ENCODE results near the gene ADORA1.

ADORA1 gene

DNA sequence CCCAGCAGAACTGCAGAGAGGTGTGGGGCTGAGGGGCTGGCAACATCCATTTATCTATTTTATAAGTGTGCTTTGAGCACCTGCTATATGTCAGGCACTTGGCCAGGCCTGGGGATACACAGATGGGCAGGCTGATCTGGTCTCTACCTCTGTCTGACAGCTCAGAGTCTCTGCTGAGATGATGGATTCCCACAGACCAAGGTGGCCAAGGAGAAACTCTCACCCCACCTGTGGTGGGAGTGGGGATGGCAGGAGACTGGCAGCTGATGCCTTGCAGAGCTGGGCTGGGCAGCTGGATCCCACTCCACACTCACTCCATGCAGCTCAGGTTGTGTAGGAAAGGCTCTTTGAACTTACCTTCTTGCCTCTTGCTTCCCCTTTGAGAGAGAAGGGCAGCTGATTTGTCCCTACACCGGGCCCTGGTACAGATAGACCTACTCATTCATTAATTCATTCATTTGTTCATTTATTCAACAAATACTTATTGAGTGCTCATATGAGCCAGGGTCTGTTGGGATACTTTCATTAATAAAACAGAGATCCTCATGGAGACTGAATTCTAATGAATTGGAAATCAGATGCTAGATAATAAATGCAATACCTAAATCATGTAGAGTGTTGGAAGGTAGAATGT lies 9.0 kb downstream of the ADORA1 start:
- TF ChIP-seq Cebpa-rat (IDR thresholded peaks at IDR 0.05): no peak
- H3K4me3 ChIP-seq: no peak overlapping the region
- no peaks in the 10 kb centered on the region for H3K27me3 ChIP-seq
- H3K4me2 ChIP-seq: peak overlapping the region; percentile 81
- peak overlapping the region; percentile 69 for H3K27ac ChIP-seq
- no peaks in the 10 kb centered on the region for H3K36me3 ChIP-seq
- H3K9ac ChIP-seq: peak overlapping the region; percentile 21; the same call in 1 of the 2 replicates
- H3K4me1 ChIP-seq: peaks cover 83% of the 10 kb centered on the region
- H4K20me1 ChIP-seq: no peaks in the 10 kb centered on the region
- H3K9me3 ChIP-seq: no peaks in the 10 kb centered on the region

DNA sequence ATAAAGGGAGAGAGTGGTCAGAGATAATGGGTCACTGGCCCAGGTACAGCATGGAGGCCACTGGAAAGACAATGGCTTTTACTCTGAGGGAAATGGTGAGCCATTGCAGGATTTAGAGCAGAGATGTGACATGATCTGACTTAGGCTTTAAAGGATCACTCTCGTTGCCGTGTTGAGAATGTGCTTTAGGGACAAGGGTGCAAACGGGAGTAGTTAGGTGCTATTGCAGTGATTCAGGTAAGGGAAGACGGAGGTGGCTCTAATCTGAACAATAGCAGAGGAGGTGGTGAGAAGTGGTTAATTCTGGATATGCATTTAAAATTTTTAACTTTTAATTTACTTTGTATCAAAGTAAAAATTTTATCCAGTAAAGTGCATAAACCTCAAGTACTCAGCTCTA lies 9.8 kb downstream of the ADORA1 start:
- no peak overlapping the region for H3K9ac ChIP-seq
- no peak overlapping the region for H3K27ac ChIP-seq
- no peaks in the 10 kb centered on the region for H3K36me3 ChIP-seq
- H3K27me3 ChIP-seq: no peaks in the 10 kb centered on the region
- H3K4me1 ChIP-seq: peaks cover 83% of the 10 kb centered on the region
- no peak for TF ChIP-seq Cebpa-rat (IDR thresholded peaks at IDR 0.05)
- H3K9me3 ChIP-seq: no peaks in the 10 kb centered on the region
- H3K4me2 ChIP-seq: peak overlapping the region; percentile 81
- no peak overlapping the region for H3K4me3 ChIP-seq
- H4K20me1 ChIP-seq: no peaks in the 10 kb centered on the region

DNA sequence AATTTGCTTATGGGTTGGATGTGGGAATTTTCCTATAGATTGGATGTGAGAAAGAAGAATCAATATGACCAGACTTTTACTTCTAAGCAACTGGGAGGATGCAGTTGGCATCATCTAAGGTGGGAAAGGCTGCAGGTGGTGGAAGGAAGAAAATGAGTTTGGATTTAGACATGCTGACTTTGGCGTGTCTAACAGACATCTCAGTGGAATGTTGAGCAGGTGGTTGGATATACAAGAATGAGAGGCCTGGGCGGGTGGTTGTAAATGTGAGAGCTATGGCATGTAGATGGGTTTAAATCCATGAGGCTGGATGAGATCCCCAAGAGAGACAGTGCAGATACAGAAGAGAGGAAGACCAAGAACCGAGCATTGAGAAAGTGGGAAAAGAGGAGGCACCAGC lies 10.5 kb downstream of the ADORA1 start:
- no peaks in the 10 kb centered on the region for H3K36me3 ChIP-seq
- TF ChIP-seq Cebpa-rat (IDR thresholded peaks at IDR 0.05): no peak
- H3K9me3 ChIP-seq: no peaks in the 10 kb centered on the region
- no peak overlapping the region for H3K4me3 ChIP-seq
- H3K27me3 ChIP-seq: no peaks in the 10 kb centered on the region
- H3K4me2 ChIP-seq: no peak overlapping the region
- no peaks in the 10 kb centered on the region for H4K20me1 ChIP-seq
- H3K27ac ChIP-seq: no peak overlapping the region
- peaks cover 83% of the 10 kb centered on the region for H3K4me1 ChIP-seq
- no peak overlapping the region for H3K9ac ChIP-seq

DNA sequence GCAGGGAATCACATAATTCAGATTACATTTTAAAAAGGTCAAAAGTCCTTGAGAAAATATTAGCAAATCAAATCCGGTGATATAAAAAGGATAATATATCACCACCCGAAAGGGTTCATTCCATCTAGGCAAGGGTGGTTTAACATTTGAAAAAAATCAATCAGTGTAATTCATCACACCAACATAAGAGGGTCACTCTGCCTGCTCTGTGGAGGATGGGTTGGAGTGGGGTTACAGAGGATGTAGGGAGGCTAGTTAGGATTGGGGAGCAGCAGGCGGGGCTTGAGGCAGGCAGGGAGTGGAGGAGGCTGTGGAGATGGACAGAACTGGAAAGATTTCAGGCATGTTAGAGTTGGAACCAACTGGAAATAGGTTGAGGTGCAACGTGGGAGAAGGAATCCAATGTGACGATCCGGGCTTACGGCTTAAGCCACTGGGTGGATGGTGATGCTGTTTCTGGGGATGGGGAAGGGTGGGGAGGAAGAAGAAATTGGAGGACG lies 12.5 kb downstream of the ADORA1 start:
- TF ChIP-seq Cebpa-rat (IDR thresholded peaks at IDR 0.05): no peak
- no peak overlapping the region for H3K4me3 ChIP-seq
- peaks cover 83% of the 10 kb centered on the region for H3K4me1 ChIP-seq
- H3K9ac ChIP-seq: no peak overlapping the region
- H3K4me2 ChIP-seq: 0 out of 2 replicates have a peak overlapping the region, but pooled peaks have one; percentile 84
- no peaks in the 10 kb centered on the region for H3K36me3 ChIP-seq
- no peaks in the 10 kb centered on the region for H3K9me3 ChIP-seq
- H3K27ac ChIP-seq: peak overlapping the region; percentile 36; the same call in 1 of the 2 replicates
- no peaks in the 10 kb centered on the region for H4K20me1 ChIP-seq
- no peaks in the 10 kb centered on the region for H3K27me3 ChIP-seq

- TF ChIP-seq Cebpa-rat (IDR thresholded peaks at IDR 0.05): no peak
- Histone ChIP-seq H3K36me3 (no peaks in the 10 kb centered on the region), H3K4me1 (peaks cover 83% of the 10 kb centered on the region), H4K20me1 (no peaks in the 10 kb centered on the region), H3K27ac (peak overlapping the region; percentile 36; the same call in 1 of the 2 replicates), H3K4me3 (no peak overlapping the region), H3K9ac (no peak overlapping the region), H3K27me3 (no peaks in the 10 kb centered on the region), H3K9me3 (no peaks in the 10 kb centered on the region), H3K4me2 (peak overlapping the region; percentile 84)
Observed at GRCh38 chr1:203140743-203141520, 13.4 kb downstream of the ADORA1 start.

GRCh38 chr1:203142124-203142523 lies 14.6 kb downstream of the ADORA1 start:
- no peak for TF ChIP-seq Cebpa-rat (IDR thresholded peaks at IDR 0.05)
- H3K27me3 ChIP-seq: no peaks in the 10 kb centered on the region
- H3K4me1 ChIP-seq: peaks cover 83% of the 10 kb centered on the region
- H3K9me3 ChIP-seq: no peaks in the 10 kb centered on the region
- H3K4me2 ChIP-seq: peak overlapping the region; percentile 84
- H3K4me3 ChIP-seq: no peak overlapping the region
- no peaks in the 10 kb centered on the region for H4K20me1 ChIP-seq
- H3K9ac ChIP-seq: no peak overlapping the region
- H3K36me3 ChIP-seq: no peaks in the 10 kb centered on the region
- peak overlapping the region; percentile 73 for H3K27ac ChIP-seq

DNA sequence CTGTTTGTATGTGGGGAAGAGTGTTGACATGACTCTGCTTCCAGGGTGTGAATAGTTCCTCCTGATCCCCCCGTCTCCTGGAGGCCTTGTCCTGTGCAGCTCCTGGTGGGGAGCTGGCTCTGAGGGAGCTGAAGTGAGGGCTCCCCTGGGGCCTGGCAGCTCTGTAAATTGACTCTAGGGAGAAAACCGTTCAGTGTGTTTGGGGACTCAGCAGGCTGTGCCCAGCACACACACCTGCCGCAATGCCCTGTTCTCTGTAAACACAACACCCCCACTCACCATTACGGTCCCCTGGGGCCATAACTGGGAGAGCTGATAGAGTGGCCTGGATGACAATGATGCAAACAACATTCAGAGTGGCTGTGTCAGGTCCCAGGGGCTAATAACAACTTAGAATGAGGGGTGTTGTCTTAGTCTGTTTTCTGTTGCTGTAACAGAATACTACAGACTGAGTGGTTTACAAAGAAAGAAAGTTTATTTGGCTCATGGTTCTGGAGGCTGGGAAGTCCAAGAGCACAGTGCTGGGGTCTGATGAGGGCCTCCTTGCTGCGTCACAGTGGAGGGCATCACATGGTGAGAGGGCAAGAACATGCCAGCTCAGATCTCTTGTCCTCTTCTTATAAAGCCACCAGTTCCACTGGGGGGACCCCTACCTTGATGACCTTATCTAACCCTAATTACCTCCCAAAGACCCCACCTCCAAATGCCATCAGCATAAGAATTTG lies 15.3 kb downstream of the ADORA1 start:
- H3K4me1 ChIP-seq: peaks cover 88% of the 10 kb centered on the region
- peak overlapping the region; percentile 16; the same call in 1 of the 2 replicates for H3K9ac ChIP-seq
- no peaks in the 10 kb centered on the region for H3K36me3 ChIP-seq
- no peaks in the 10 kb centered on the region for H3K9me3 ChIP-seq
- peak overlapping the region; percentile 4; the same call in 1 of the 2 replicates for H3K4me3 ChIP-seq
- TF ChIP-seq Cebpa-rat (IDR thresholded peaks at IDR 0.05): no peak
- no peaks in the 10 kb centered on the region for H4K20me1 ChIP-seq
- peak overlapping the region; percentile 84 for H3K4me2 ChIP-seq
- H3K27ac ChIP-seq: peak overlapping the region; percentile 73
- no peaks in the 10 kb centered on the region for H3K27me3 ChIP-seq

DNA sequence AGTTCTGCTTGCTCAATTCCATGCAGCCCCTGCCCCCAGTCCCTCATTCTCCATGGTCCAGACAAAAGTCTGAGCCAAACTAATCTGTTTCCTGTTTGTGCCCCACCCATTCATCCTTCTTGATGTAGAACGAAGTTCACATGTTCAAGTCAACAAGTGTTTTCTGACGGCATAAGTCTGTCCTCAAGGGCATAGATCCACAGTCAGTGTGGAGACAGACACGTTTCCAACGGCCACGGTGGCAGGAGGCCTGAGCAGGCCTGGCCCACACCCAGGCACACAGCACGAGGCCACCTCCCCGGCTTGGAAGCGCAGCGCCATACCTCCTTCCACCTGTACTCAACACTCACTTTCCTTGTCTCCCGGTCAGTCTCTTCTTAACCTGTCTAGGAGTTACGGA lies 16.1 kb downstream of the ADORA1 start:
- H3K27me3 ChIP-seq: no peaks in the 10 kb centered on the region
- peaks cover 96% of the 10 kb centered on the region for H3K4me1 ChIP-seq
- no peaks in the 10 kb centered on the region for H4K20me1 ChIP-seq
- H3K9ac ChIP-seq: no peak overlapping the region
- no peaks in the 10 kb centered on the region for H3K36me3 ChIP-seq
- H3K9me3 ChIP-seq: no peaks in the 10 kb centered on the region
- peak overlapping the region; percentile 73 for H3K27ac ChIP-seq
- H3K4me3 ChIP-seq: no peak overlapping the region
- peak overlapping the region; percentile 84 for H3K4me2 ChIP-seq
- TF ChIP-seq Cebpa-rat (IDR thresholded peaks at IDR 0.05): no peak

- Histone ChIP-seq H4K20me1 (no peaks in the 10 kb centered on the region), H3K27me3 (no peaks in the 10 kb centered on the region), H3K4me2 (peak overlapping the region; percentile 84), H3K9ac (no peak overlapping the region), H3K9me3 (no peaks in the 10 kb centered on the region), H3K36me3 (no peaks in the 10 kb centered on the region), H3K4me3 (no peak overlapping the region), H3K4me1 (peaks cover 100% of the 10 kb centered on the region), H3K27ac (peak overlapping the region; percentile 73; the same call in 1 of the 2 replicates)
- TF ChIP-seq Cebpa-rat (IDR thresholded peaks at IDR 0.05): no peak
Observed at GRCh38 chr1:203144661-203145060, 17.1 kb downstream of the ADORA1 start.

Data from BLaER1 (cell line).